Measurements from ENCODE around the gene RBKS.

RBKS gene

GRCh38 chr2:27737676-27738348 is 152.4 kb downstream of the RBKS start:
- H3K4me1 Mint-ChIP-seq = peaks cover 9% of the 10 kb centered on the region
- peak overlapping the region in 1 of 3 experiments; percentile 58 for H3K27ac Mint-ChIP-seq
- peaks cover 19% of the 10 kb centered on the region for H3K9me3 Mint-ChIP-seq
- TF ChIP-seq, protein P1, sequence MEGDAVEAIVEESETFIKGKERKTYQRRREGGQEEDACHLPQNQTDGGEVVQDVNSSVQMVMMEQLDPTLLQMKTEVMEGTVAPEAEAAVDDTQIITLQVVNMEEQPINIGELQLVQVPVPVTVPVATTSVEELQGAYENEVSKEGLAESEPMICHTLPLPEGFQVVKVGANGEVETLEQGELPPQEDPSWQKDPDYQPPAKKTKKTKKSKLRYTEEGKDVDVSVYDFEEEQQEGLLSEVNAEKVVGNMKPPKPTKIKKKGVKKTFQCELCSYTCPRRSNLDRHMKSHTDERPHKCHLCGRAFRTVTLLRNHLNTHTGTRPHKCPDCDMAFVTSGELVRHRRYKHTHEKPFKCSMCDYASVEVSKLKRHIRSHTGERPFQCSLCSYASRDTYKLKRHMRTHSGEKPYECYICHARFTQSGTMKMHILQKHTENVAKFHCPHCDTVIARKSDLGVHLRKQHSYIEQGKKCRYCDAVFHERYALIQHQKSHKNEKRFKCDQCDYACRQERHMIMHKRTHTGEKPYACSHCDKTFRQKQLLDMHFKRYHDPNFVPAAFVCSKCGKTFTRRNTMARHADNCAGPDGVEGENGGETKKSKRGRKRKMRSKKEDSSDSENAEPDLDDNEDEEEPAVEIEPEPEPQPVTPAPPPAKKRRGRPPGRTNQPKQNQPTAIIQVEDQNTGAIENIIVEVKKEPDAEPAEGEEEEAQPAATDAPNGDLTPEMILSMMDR (IDR thresholded peaks at IDR 0.05; ENCODE audit: unreplicated experiment in 3 of 3) = no peak
- no peaks in the 10 kb centered on the region for H3K36me3 Mint-ChIP-seq (ENCODE audit: low read depth)
- H3K4me3 Mint-ChIP-seq = no peak overlapping the region
- peaks cover 6% of the 10 kb centered on the region for H3K27me3 Mint-ChIP-seq (ENCODE audit: low read depth)

- TF ChIP-seq, protein P1 (IDR thresholded peaks at IDR 0.05; ENCODE audit: unreplicated experiment in 3 of 3) = no peak
- Mint-ChIP-seq H3K4me3 (peak overlapping the region; percentile 32 to 64 (median 51)), H3K36me3 (ENCODE audit: low read depth) (no peaks in the 10 kb centered on the region), H3K27ac (peak overlapping the region; percentile 25 to 82 (median 58)), H3K9me3 (peaks cover 17% of the 10 kb centered on the region), H3K27me3 (ENCODE audit: low read depth) (peaks cover 6% of the 10 kb centered on the region), H3K4me1 (peaks cover 9% of the 10 kb centered on the region)
Measured at GRCh38 chr2:27736890-27737204, 153.3 kb downstream of the RBKS start.

- Mint-ChIP-seq H3K4me1 (peaks cover 9% of the 10 kb centered on the region), H3K27me3 (ENCODE audit: low read depth) (peaks cover 6% of the 10 kb centered on the region)
- TF ChIP-seq, protein P1 (IDR thresholded peaks at IDR 0.05; ENCODE audit: unreplicated experiment in 3 of 3) = no peak
Measured at GRCh38 chr2:27736031-27736889, 153.9 kb downstream of the RBKS start.

GRCh38 chr2:27735263-27735904 is 154.8 kb downstream of the RBKS start:
- peaks cover 6% of the 10 kb centered on the region for H3K9me3 Mint-ChIP-seq
- peak overlapping the region; percentile 74 to 78 (median 77) for H3K4me3 Mint-ChIP-seq
- no peaks in the 10 kb centered on the region for H3K36me3 Mint-ChIP-seq (ENCODE audit: low read depth)
- TF ChIP-seq, protein P1 (IDR thresholded peaks at IDR 0.05; ENCODE audit: unreplicated experiment in 3 of 3) = no peak
- peaks cover 6% of the 10 kb centered on the region for H3K27me3 Mint-ChIP-seq (ENCODE audit: low read depth)
- H3K27ac Mint-ChIP-seq = peak overlapping the region; percentile 20 to 82 (median 48)
- H3K4me1 Mint-ChIP-seq = peaks cover 9% of the 10 kb centered on the region

More at GRCh38 chr2:27736031-27736889, 153.9 kb downstream of the RBKS start:
- no peaks in the 10 kb centered on the region for H3K36me3 Mint-ChIP-seq (ENCODE audit: low read depth)
- H3K27ac Mint-ChIP-seq = peak overlapping the region in 2 of 3 experiments; percentile 44 to 82
- H3K4me3 Mint-ChIP-seq = peak overlapping the region; percentile 6 to 32 (median 21)
- peaks cover 12% of the 10 kb centered on the region for H3K9me3 Mint-ChIP-seq

- TF ChIP-seq, protein P1 (IDR thresholded peaks at IDR 0.05; ENCODE audit: unreplicated experiment in 3 of 3) = no peak
- Mint-ChIP-seq H3K4me3 (peak overlapping the region in 1 of 3 experiments; percentile 16), H3K9me3 (peaks cover 6% of the 10 kb centered on the region), H3K27ac (peak overlapping the region in 2 of 3 experiments; percentile 50 to 82), H3K36me3 (ENCODE audit: low read depth) (no peaks in the 10 kb centered on the region), H3K27me3 (ENCODE audit: low read depth) (peaks cover 6% of the 10 kb centered on the region), H3K4me1 (peaks cover 9% of the 10 kb centered on the region)
Measured at GRCh38 chr2:27734305-27734704, 155.9 kb downstream of the RBKS start.

Measured in nephron (organoid).